Testis (tissue), 2 donors: Measurements from ENCODE around the gene FGFBP2.

ENCODE experiments used
- POLR2A ChIP-seq: fragments of 450-650 bp; IDR thresholded peaks from one replicate; pipeline ENCODE4 v1.6.1; 2017; ENCODE audit warnings: antibody characterized with exemption, mild to moderate bottlenecking, moderate library complexity
- TF ChIP-seq, protein P1 (sequence below), 3 experiments: fragments of 450-650 bp in 2 of 3; fragments of 200-600 bp in 1 of 3; sonication (generic) in 1 of 3; IDR thresholded peaks; one replicate each; pipeline ENCODE4 v1.5.1; 2016 to 2019; ENCODE audit warnings: antibody characterized with exemption in 3 of 3, mild to moderate bottlenecking in 2 of 3, moderate library complexity in 1 of 3

DNA sequence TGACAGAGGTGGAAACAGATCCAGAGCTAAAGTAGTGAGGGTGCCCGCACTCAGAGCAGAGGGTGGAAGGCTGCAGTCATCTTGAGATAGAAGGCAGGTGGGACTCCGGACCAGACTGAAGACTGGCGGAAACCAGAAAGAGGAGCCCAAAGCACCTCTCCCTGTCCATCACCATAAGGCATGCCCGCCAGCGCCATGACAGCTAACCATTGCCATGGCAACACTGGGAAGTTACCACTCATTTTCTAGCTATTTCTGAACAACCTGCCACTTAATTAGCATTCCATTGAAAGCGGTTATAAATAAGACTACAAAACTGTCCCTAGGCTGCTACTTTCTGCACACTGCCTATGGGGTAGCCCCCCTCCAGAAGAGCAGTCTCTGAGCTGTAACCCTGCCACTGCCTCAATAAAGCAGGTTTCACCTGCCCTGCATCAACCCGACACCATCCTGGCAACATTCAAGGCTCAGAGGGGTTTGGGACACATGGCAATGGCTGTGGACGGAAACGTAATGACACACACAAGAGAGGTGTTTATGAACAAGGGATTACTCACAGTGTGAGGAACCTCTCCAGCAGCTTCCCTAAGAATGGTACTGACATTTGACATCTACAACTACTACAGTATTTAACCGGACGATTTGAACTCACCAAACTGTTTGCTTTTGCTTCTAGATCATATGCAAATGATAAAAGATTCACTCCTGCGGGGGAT lies 27.8 kb upstream of the FGFBP2 start:
- TF ChIP-seq, protein P1, sequence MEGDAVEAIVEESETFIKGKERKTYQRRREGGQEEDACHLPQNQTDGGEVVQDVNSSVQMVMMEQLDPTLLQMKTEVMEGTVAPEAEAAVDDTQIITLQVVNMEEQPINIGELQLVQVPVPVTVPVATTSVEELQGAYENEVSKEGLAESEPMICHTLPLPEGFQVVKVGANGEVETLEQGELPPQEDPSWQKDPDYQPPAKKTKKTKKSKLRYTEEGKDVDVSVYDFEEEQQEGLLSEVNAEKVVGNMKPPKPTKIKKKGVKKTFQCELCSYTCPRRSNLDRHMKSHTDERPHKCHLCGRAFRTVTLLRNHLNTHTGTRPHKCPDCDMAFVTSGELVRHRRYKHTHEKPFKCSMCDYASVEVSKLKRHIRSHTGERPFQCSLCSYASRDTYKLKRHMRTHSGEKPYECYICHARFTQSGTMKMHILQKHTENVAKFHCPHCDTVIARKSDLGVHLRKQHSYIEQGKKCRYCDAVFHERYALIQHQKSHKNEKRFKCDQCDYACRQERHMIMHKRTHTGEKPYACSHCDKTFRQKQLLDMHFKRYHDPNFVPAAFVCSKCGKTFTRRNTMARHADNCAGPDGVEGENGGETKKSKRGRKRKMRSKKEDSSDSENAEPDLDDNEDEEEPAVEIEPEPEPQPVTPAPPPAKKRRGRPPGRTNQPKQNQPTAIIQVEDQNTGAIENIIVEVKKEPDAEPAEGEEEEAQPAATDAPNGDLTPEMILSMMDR (IDR thresholded peaks at IDR 0.05): no peak
- TF ChIP-seq POLR2A: no peak
